HepG2 (cell line): ENCODE data around the gene OR7G1. TPM values are rescaled to one million over a fixed set of nuclear protein-coding genes. Genes with fewer than 3 reads are reported as not detected.

ENCODE experiments used
- ATAD3A ChIP-seq: sonication (generic); formaldehyde crosslinking; IDR thresholded peaks from 2 replicates; pipeline ENCODE4 v1.4.0; 2020; ENCODE audit warnings: missing genetic modification reagents
- BCL6 ChIP-seq: IDR thresholded peaks from 2 replicates; pipeline ENCODE4 v1.6.1; 2016; ENCODE audit warnings: missing genetic modification reagents, missing compliant biosample characterization
- DZIP1 ChIP-seq: sonication (generic); formaldehyde crosslinking; IDR thresholded peaks from 2 replicates; pipeline ENCODE4 v1.5.0; 2020; ENCODE audit warnings: mild to moderate bottlenecking, missing genetic modification reagents
- FOXK2 ChIP-seq: fragments of 450-650 bp; IDR thresholded peaks from 2 replicates; pipeline ENCODE4 v1.6.1; 2016
- HOXD1 ChIP-seq: sonication (generic); formaldehyde crosslinking; IDR thresholded peaks from 2 replicates; pipeline ENCODE4 v1.5.0; 2020; ENCODE audit warnings: missing genetic modification reagents
- KDM5A ChIP-seq: fragments of 200-600 bp; sonication (generic); IDR thresholded peaks from 2 replicates; pipeline ENCODE4 v1.7.0; 2018; ENCODE audit warnings: antibody characterized with exemption, mild to moderate bottlenecking, low read length, borderline replicate concordance
- KLF15 ChIP-seq: sonication (generic); formaldehyde crosslinking; IDR thresholded peaks from 2 replicates; pipeline ENCODE4 v1.8.1; 2023; ENCODE audit warnings: borderline replicate concordance, mild to moderate bottlenecking, inconsistent platforms, missing genetic modification reagents, mixed read lengths
- MATR3 ChIP-seq: sonication (generic); formaldehyde crosslinking; IDR thresholded peaks from 2 replicates; pipeline ENCODE4 v1.4.0; 2020; ENCODE audit warnings: missing genetic modification reagents
- MTF1 ChIP-seq: sonication (generic); formaldehyde crosslinking; IDR thresholded peaks from 2 replicates; pipeline ENCODE4 v1.5.0; 2020; ENCODE audit warnings: missing genetic modification reagents
- MXI1 ChIP-seq: IDR thresholded peaks from 3 replicates; pipeline ENCODE4 v1.6.1; 2012; ENCODE audit warnings: low read depth, low read length, inconsistent platforms, borderline replicate concordance
- NCOA5 ChIP-seq: sonication (generic); formaldehyde crosslinking; IDR thresholded peaks from 2 replicates; pipeline ENCODE4 v1.4.0; 2020; ENCODE audit warnings: missing genetic modification reagents
- NFYB ChIP-seq: sonication (generic); formaldehyde crosslinking; IDR thresholded peaks from 2 replicates; pipeline ENCODE4 v1.4.0; 2020; ENCODE audit warnings: missing genetic modification reagents
- SMYD3 ChIP-seq: sonication (generic); formaldehyde crosslinking; IDR thresholded peaks from 2 replicates; pipeline ENCODE4 v1.8.1; 2023; ENCODE audit warnings: mild to moderate bottlenecking, missing genetic modification reagents
- SOX6 ChIP-seq, 2 experiments: fragments of 450-650 bp in 1 of 2; sonication (generic) in 1 of 2; formaldehyde crosslinking in 1 of 2; IDR thresholded peaks; 2 replicates each; pipeline versions ENCODE4 v1.4.0 to v1.6.1; 2017 to 2020; ENCODE audit warnings: antibody characterized with exemption in 1 of 2, mild to moderate bottlenecking in 1 of 2, missing genetic modification reagents in 1 of 2
- SP5 ChIP-seq: IDR thresholded peaks from 2 replicates; pipeline ENCODE4 v1.6.1; 2016; ENCODE audit warnings: low read depth, borderline replicate concordance
- SRSF1 ChIP-seq: fragments of 200-400 bp; formaldehyde crosslinking; optimal IDR thresholded peaks from 2 replicates; pipeline ENCODE3; 2017; ENCODE audit warnings: mild to moderate bottlenecking, low read depth, low read length, moderate library complexity
- TARDBP ChIP-seq: sonication (generic); formaldehyde crosslinking; IDR thresholded peaks from 2 replicates; pipeline ENCODE4 v1.8.0; 2022; ENCODE audit warnings: mild to moderate bottlenecking, missing genetic modification reagents
- TBP ChIP-seq: sonication (generic); formaldehyde crosslinking; IDR thresholded peaks from 2 replicates; pipeline ENCODE4 v1.5.0; 2020; ENCODE audit warnings: missing genetic modification reagents
- THYN1 ChIP-seq: sonication (generic); formaldehyde crosslinking; IDR thresholded peaks from 2 replicates; pipeline ENCODE4 v1.8.1; 2023; ENCODE audit warnings: low read depth, mild to moderate bottlenecking, moderate library complexity, missing genetic modification reagents, borderline replicate concordance
- U2AF2 ChIP-seq: fragments of 200-400 bp; formaldehyde crosslinking; IDR thresholded peaks from 2 replicates; pipeline ENCODE4 v1.6.1; 2017; ENCODE audit warnings: low read depth, mild to moderate bottlenecking, low read length
- YEATS4 ChIP-seq: sonication (generic); formaldehyde crosslinking; IDR thresholded peaks from 2 replicates; pipeline ENCODE4 v1.4.0; 2020; ENCODE audit warnings: missing genetic modification reagents, borderline replicate concordance
- ZFP41 ChIP-seq: sonication (generic); formaldehyde crosslinking; IDR thresholded peaks from 2 replicates; pipeline ENCODE4 v1.4.0; 2020; ENCODE audit warnings: mild to moderate bottlenecking, missing genetic modification reagents, borderline replicate concordance
- ZNF253 ChIP-seq: sonication (generic); formaldehyde crosslinking; IDR thresholded peaks from 2 replicates; pipeline ENCODE4 v1.8.0; 2022; ENCODE audit warnings: mild to moderate bottlenecking, missing genetic modification reagents, borderline replicate concordance
- ZNF3 ChIP-seq: IDR thresholded peaks from 2 replicates; pipeline ENCODE4 v1.7.0; 2017; ENCODE audit warnings: inconsistent platforms
- ZNF30 ChIP-seq: sonication (generic); formaldehyde crosslinking; IDR thresholded peaks from 2 replicates; pipeline ENCODE4 v1.5.0; 2020; ENCODE audit warnings: mild to moderate bottlenecking, missing genetic modification reagents
- ZNF432 ChIP-seq: sonication (generic); formaldehyde crosslinking; IDR thresholded peaks from 2 replicates; pipeline ENCODE4 v1.5.0; 2020; ENCODE audit warnings: missing genetic modification reagents, mild to moderate bottlenecking, borderline replicate concordance
- ZNF616 ChIP-seq: sonication (generic); formaldehyde crosslinking; IDR thresholded peaks from 2 replicates; pipeline ENCODE4 v1.5.0; 2020; ENCODE audit warnings: low read depth, mild to moderate bottlenecking, missing genetic modification reagents
- ZXDC ChIP-seq: sonication (generic); formaldehyde crosslinking; IDR thresholded peaks from 2 replicates; pipeline ENCODE4 v1.5.0; 2020; ENCODE audit warnings: mild to moderate bottlenecking, missing genetic modification reagents
- polyA plus RNA-seq, 8 experiments: library from polyadenylated mRNA; depleted of rRNA in 3 of 8; stranded (reverse) in 7 of 8; unstranded in 1 of 8; fragments of >200 nt; fragmentation: Illumina TruSeq in 4 of 8; extraction: Trizol in 4 of 8; gene quantifications; 2 replicates each; pipeline versions ENCODE4 v1.2.1 to v1.2.3, GENCODE V29; 2011 to 2016; ENCODE audit warnings: low read depth in 4 of 8, missing spikeins in 1 of 8, mixed read lengths in 1 of 8; ENCODE audit not compliant: insufficient read depth in 1 of 8
- total RNA-seq, 5 experiments: library from RNA; depleted of rRNA; stranded (reverse); fragments of >200 nt; fragmentation: Illumina TruSeq; extraction: Trizol; gene quantifications; 2 replicates each; pipeline ENCODE4 v1.2.3, GENCODE V29; 2016; ENCODE audit warnings: low read depth in 1 of 5

Gene OR7G1
- total and polyA plus RNA-seq, 2 of the 13 experiments (the other 11 are each of a cell fraction or from before 2014, with no cell fraction given) = not detected

- TF ChIP-seq ZXDC (CRISPR knock-in tag) (peak; percentile 50; the same call in 1 of the 2 replicates), KLF15 (no peak), YEATS4 (CRISPR knock-in tag) (peak; percentile 87; the same call in 1 of the 2 replicates), ZNF30 (CRISPR knock-in tag) (no peak), SRSF1 (peak; percentile 77), SOX6 (IDR thresholded peaks at IDR 0.05) (no peak), SOX6 (CRISPR knock-in tag; IDR thresholded peaks at IDR 0.05) (peak; percentile 67), KDM5A (peak; percentile 88), ZNF253 (CRISPR knock-in tag) (no peak), ZNF616 (no peak), TBP (CRISPR knock-in tag) (no peak), ZFP41 (CRISPR knock-in tag) (0 out of 2 replicates have a peak, but pooled peaks have one; percentile 69), ZNF432 (CRISPR knock-in tag) (no peak), FOXK2 (no peak), SMYD3 (CRISPR knock-in tag) (no peak), MATR3 (CRISPR knock-in tag) (no peak), SP5 (CRISPR knock-in tag) (no peak), HOXD1 (CRISPR knock-in tag) (peak; percentile 80), MTF1 (CRISPR knock-in tag) (no peak), U2AF2 (no peak), BCL6 (CRISPR knock-in tag) (no peak), MXI1 (peak; percentile 88; the same call in 2 of the 3 replicates), THYN1 (CRISPR knock-in tag) (no peak), ZNF3 (CRISPR knock-in tag) (no peak), TARDBP (CRISPR knock-in tag) (0 out of 2 replicates have a peak, but pooled peaks have one; percentile 21), NFYB (CRISPR knock-in tag) (peak; percentile 55), ATAD3A (CRISPR knock-in tag) (no peak), NCOA5 (CRISPR knock-in tag) (no peak), DZIP1 (CRISPR knock-in tag) (no peak)
Measured at GRCh38 chr19:9140159-9140874, 24.8 kb upstream of the OR7G1 start, which contains the start of gene ZNF317 (continued).
